GM13976 (cell line): ENCODE results near the gene NCK1.
A peak's percentile ranks its signal among the peaks of the same experiment; 100 is the strongest.

ENCODE experiments used
- DNase-seq: peaks from one replicate; pipeline ENCODE4 v3.0.0; 2012; ENCODE audit warnings: low spot score
- in situ Hi-C: fragments of 300-500 bp; cut with MboI; formaldehyde crosslinking; loops from one replicate; pipeline ENCODE4 v1.12.0; 2022; ENCODE audit warnings: low sequenced_read_pairs, mixed read lengths, inconsistent platforms; ENCODE audit not compliant: unreplicated experiment
- TF ChIP-seq, protein P1 (sequence below): IDR thresholded peaks from 2 replicates; pipeline ENCODE4 v1.5.1; 2012; ENCODE audit warnings: borderline replicate concordance, mild to moderate bottlenecking; ENCODE audit not compliant: insufficient read depth; ENCODE audit errors: extremely low read depth, missing control alignments, control extremely low read depth

Gene NCK1

DNA sequence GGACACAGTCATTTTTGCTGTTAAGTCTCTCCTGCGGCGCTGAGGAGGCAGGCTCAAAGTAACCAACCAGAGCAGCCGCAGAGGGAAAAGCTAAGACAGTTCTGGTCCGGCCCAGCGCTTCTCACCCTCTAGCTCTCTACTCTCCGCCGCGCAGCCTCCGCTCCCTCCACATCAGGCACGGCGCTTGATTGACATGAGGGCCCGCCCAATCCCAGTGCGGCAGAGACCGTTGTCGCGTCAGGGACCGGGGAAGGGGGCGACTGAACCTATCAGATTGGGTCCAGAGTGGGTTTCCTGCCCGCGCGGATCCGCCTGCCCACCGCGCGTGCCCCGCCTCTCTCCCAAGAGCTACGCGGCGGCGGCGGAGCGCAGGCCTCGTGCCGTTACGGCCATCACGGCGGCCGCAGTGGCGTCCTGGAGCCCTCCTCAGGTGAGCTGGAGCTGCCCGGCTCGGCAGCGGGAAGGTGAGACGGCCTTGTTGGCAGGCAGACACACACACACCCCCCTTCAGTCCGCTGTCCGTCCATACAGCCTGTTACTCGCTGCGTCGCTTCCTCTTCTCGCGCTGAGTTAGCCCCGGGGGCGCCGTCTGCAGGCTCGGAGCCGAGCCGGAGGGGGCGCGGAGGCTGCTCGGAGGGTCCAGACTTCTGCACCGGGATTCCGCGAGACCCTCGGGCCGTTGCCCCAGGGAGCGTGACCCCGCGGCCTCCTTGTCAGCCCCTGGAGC, at the start of gene NCK1:
Gene NCK1 (plus strand): TSS at position 319 of the 727 bp plus-strand sequence. CDS start 65,794 bp downstream, outside the sequence.
- TF ChIP-seq, protein P1, sequence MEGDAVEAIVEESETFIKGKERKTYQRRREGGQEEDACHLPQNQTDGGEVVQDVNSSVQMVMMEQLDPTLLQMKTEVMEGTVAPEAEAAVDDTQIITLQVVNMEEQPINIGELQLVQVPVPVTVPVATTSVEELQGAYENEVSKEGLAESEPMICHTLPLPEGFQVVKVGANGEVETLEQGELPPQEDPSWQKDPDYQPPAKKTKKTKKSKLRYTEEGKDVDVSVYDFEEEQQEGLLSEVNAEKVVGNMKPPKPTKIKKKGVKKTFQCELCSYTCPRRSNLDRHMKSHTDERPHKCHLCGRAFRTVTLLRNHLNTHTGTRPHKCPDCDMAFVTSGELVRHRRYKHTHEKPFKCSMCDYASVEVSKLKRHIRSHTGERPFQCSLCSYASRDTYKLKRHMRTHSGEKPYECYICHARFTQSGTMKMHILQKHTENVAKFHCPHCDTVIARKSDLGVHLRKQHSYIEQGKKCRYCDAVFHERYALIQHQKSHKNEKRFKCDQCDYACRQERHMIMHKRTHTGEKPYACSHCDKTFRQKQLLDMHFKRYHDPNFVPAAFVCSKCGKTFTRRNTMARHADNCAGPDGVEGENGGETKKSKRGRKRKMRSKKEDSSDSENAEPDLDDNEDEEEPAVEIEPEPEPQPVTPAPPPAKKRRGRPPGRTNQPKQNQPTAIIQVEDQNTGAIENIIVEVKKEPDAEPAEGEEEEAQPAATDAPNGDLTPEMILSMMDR, result peak; percentile 13
- in situ Hi-C loops, result no loop called here
- peak; percentile 96 for DNase-seq

DNA sequence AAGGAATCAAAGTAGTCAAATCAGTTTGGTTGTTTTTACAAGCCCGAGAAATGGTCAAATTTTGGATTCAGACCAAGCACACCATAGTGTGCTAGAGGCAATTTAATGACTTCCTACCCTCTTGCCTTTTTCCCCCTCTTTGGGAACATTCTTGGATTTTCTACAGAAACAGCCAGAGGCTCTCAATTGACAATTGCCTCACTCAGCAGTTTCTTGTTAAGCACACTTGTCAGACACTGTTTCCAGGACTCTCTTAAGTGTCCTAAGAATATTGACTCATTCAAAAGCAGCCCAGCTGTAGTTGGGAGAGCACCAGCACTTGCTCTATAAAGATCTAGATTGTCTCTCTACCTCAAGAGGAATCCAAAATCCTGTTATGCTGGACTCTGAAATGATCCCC, 44.6 kb upstream of the NCK1 start:
- DNase-seq, result no peak
- in situ Hi-C loops, result no loop called here
- TF ChIP-seq, protein P1, result no peak

DNA sequence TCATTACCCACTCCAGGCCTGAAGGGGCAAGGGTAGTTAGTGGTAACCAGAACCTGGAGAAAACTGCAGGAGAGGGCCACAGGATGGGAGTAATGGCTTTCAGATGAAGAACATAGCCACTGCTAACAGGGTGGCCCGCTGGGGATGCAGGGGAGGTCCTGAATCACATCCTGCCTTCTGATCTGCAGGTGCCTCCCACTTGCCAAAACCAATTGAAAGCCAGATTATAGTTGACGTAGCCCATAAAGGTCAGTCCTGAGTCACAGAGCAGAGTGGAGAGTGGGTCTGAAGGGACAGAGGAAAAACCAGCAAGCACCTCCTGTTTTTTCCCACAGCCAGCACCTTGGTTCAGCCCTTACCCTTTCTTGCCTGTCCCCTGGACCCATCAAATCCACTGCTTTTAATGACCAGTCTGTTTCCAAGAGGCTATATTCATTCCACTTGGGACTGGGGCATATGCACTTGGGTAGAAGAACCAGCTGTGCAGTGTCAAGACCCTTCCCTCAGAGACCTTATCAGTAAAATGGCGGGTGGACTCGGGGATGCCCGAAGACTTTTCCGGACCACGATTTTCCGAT, 43.7 kb upstream of the NCK1 start:
- TF ChIP-seq, protein P1, result no peak
- peak; percentile 44 for DNase-seq
- in situ Hi-C loops, result no loop called here

DNA sequence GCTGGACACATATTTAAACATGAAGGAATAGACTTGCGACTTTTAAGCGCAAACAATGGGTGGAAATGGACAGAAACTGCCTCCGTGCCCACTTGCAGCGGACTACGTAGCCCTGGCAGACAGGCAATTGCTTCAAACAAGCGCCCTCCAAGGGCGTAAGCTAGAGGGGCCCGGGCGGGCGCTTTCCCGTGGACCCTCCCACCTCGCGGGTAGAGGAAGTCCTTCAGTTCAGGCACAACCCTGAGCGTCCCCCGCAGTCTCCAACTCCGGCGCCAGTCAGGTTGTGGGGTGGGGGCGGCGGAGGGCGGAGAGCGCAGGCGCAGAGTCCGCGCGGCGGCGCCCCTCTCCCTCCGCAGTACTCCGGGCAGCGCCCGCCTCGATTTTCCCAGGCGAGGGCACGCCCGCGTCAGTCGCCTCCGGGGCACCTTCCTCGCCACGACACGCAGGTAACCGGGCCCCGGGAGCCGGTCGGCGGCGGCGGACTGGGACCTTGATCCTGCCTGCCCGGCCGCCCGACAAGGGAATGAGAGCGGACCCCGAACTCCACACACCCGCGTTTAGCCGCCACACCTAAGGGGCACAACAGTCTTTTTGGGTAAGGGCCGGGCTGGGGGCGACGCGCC, 43.1 kb upstream of the NCK1 start, which contains the start of gene SLC35G2:
Gene SLC35G2 (plus strand): TSS at position 358 of the 623 bp plus-strand sequence. CDS start 35,335 bp downstream, outside the sequence.
- DNase-seq, result peak; percentile 53
- in situ Hi-C loops, result no loop called here
- TF ChIP-seq, protein P1, result no peak

DNA sequence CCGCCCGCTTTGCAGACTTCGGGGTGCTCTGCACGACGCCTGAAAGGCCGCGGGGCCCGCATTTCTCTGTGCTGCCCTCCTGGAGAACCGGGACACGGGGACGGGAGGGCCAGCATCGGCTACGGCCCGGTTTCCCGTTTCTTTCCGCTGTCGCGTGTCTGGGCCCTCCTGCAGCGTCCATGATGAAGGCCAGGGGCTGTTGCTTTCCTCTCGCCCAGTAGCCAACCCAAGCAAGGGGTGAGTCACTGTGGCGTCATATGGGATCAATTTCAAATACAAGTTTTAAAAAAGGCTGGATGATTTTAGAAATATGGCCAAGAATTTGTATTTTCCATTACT, 42.6 kb upstream of the NCK1 start:
- TF ChIP-seq, protein P1, result no peak
- DNase-seq, result peak; percentile 49
- in situ Hi-C loops, result no loop called here

DNA sequence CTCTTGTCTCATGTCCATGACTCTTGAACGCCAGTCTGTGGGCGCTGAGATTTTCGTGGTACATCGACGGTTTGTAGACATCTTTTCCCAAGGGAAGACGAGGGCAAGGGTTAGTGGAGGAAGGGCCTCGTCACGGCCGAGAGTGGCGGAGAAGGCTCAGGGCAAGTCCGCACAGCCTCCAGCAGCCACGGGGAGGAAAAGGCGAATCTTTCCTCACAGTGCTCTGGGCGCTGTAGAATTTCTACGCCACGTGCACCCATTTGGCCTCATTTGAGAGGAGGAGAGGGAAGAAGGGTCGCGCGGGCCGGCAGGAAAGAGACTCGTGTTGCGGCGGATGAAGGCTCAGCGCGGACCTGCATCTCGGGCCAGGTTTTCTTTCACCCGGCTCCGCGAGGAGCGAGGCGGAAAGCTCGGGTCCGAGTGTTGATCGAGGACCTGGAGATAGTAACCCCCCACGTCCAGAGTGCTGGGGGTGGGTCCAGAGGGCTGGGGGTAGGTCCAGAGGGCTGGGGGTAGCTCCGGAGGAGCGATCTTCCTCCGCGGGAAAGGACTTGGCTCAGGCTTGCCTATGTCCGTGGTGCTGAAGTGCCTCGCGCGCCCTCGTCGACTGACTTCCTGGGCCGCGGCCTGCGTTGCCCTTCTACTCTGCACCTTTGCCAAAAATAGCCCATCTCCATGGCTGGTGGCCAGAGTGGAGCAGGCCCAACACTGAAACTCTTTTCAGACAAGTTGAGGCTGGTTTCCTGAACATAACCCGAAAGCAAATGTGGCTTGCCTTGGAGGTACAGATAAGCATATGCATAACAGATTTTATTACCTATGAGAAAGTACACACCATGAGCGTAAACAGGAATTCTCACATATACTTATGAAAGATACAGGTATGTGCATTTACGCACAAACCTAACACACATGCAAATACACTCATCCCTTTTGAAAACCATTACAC, 42.0 kb upstream of the NCK1 start:
- DNase-seq, result peak; percentile 46

More for the DNA sequence above, 42.0 kb upstream of the NCK1 start:
- in situ Hi-C loops, result no loop called here
- TF ChIP-seq, protein P1, result no peak
